Measurements from ENCODE around the gene CCDC136. TPM values are rescaled to one million over a fixed set of nuclear protein-coding genes. Genes with fewer than 3 reads are reported as not detected.

Gene CCDC136
- total RNA-seq, 4 donors from 2014 or later: 0.35 to 35.5 (median 6.1) TPM

DNA sequence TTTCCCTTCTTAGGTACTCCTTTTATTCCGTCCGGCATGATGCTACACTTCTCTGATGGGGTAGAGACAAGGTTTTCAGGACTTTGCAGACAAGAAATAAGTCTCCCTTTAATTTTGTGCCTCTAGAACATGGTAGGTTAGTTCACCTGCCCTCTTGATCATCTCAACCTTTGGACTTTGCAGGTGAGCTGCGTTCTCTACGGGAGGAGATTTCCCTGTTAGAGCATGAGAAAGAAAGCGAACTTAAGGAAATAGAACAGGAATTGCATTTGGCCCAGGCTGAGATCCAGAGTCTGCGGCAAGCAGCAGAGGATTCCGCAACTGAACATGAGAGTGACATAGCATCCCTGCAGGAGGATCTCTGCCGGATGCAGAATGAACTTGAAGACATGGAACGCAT, 9.2 kb downstream of the CCDC136 start:
- TF ChIP-seq, protein P1, sequence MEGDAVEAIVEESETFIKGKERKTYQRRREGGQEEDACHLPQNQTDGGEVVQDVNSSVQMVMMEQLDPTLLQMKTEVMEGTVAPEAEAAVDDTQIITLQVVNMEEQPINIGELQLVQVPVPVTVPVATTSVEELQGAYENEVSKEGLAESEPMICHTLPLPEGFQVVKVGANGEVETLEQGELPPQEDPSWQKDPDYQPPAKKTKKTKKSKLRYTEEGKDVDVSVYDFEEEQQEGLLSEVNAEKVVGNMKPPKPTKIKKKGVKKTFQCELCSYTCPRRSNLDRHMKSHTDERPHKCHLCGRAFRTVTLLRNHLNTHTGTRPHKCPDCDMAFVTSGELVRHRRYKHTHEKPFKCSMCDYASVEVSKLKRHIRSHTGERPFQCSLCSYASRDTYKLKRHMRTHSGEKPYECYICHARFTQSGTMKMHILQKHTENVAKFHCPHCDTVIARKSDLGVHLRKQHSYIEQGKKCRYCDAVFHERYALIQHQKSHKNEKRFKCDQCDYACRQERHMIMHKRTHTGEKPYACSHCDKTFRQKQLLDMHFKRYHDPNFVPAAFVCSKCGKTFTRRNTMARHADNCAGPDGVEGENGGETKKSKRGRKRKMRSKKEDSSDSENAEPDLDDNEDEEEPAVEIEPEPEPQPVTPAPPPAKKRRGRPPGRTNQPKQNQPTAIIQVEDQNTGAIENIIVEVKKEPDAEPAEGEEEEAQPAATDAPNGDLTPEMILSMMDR (IDR thresholded peaks at IDR 0.05): no peak
- no peak for TF ChIP-seq POLR2A (IDR thresholded peaks at IDR 0.05)
- Histone ChIP-seq H3K36me3 (peaks cover 0 to 5% (median 0%) of the 10 kb centered on the region in 3 donors), H3K4me3 (no peak overlapping the region), H3K27me3 (no peaks in the 10 kb centered on the region), H3K27ac (no peak overlapping the region), H3K9me3 (no peaks in the 10 kb centered on the region), H3K4me1 (no peaks in the 10 kb centered on the region)
- DNase-seq: peak in 1 of 3 donors; percentile 71

DNA sequence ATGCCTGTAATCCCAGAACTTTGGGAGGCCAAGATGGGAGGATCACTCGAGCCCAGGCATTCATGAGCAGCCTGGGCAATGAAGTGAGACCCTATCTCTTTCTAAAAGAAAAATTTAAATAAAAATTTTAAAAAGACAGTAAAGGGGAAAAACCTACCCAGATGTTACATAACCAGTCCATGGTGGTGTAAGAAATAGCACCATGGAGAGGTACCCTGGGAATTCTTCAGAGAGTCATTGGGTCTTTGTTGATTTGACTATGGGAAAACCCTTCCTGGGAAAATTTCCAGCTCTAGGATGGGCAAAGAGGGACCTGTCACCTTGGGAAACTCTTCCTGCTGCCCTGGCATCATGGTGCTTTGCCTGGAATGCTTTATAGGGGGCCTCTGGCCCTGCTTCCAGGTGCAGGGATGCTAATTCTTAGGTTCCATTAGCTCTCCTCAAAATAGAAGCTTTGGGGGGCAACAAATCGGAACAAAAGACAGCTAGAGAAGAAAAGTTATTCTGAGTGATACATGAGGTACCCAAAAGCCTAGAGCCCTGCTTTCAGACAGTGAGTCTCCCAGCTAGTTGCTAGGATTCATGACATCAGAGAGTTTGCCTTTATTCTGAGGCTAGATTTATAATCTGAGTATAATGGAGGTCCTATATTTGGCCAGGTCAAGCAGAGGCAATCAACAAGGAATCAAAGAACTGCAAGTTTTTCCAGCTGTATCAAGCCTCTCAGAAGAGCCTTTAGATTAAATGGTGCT, 10.1 kb downstream of the CCDC136 start:
- H3K4me1 ChIP-seq: no peaks in the 10 kb centered on the region
- H3K27me3 ChIP-seq: no peaks in the 10 kb centered on the region
- no peak overlapping the region for H3K4me3 ChIP-seq
- H3K27ac ChIP-seq: no peak overlapping the region
- H3K9me3 ChIP-seq: no peaks in the 10 kb centered on the region
- DNase-seq: no peak
- TF ChIP-seq POLR2A (IDR thresholded peaks at IDR 0.05): no peak
- TF ChIP-seq, protein P1 (IDR thresholded peaks at IDR 0.05): no peak
- H3K36me3 ChIP-seq: peaks cover 0 to 5% (median 0%) of the 10 kb centered on the region in 3 donors

DNA sequence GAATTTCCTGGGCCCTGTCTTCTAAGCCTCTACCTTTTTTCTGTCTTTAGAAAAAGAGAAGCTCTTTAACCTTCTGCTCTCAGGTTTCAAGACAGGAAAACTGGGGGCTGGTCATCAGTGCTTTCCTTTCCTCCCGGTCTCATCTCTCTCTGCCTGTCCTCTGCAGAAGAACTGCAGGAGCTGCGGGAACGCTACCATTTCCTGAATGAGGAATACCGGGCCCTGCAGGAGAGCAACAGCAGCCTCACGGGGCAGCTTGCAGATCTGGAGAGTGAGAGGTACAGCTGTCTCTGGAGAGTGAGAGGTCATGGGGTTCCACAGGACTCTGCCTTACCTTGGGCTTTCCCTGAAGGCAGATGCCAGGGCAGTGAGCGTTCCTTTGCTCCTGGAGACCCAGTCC, 12.7 kb downstream of the CCDC136 start:
- DNase-seq: no peak
- TF ChIP-seq, protein P1 (IDR thresholded peaks at IDR 0.05): no peak
- TF ChIP-seq POLR2A (IDR thresholded peaks at IDR 0.05): no peak
- Histone ChIP-seq H3K27me3 (no peaks in the 10 kb centered on the region), H3K4me3 (no peak overlapping the region), H3K27ac (no peak overlapping the region), H3K9me3 (no peaks in the 10 kb centered on the region), H3K4me1 (no peaks in the 10 kb centered on the region), H3K36me3 (peaks cover 0 to 5% (median 0%) of the 10 kb centered on the region in 3 donors)

DNA sequence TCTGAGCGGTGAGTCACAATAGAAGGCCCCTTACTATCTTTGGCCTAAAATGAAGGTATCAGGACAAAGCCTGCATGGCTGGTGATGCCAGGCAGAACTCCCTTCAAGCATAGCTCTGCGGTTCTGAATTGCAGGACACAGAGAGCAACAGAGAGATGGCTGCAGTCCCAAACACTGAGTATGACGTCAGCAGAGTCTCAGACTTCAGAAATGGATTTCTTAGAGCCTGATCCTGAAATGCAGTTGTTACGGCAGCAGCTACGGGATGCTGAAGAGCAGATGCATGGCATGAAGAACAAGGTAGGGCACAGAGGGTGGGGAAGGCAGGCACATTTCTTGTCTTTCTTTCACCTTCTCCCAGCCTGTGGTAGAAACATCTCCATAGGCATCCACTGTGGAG, 13.5 kb downstream of the CCDC136 start:
- no peaks in the 10 kb centered on the region for H3K9me3 ChIP-seq
- no peak overlapping the region for H3K4me3 ChIP-seq
- DNase-seq: no peak
- no peak for TF ChIP-seq POLR2A (IDR thresholded peaks at IDR 0.05)
- TF ChIP-seq, protein P1 (IDR thresholded peaks at IDR 0.05): no peak
- peaks cover 0 to 5% (median 0%) of the 10 kb centered on the region in 3 donors for H3K36me3 ChIP-seq
- no peaks in the 10 kb centered on the region for H3K27me3 ChIP-seq
- H3K27ac ChIP-seq: no peak overlapping the region
- no peaks in the 10 kb centered on the region for H3K4me1 ChIP-seq

DNA sequence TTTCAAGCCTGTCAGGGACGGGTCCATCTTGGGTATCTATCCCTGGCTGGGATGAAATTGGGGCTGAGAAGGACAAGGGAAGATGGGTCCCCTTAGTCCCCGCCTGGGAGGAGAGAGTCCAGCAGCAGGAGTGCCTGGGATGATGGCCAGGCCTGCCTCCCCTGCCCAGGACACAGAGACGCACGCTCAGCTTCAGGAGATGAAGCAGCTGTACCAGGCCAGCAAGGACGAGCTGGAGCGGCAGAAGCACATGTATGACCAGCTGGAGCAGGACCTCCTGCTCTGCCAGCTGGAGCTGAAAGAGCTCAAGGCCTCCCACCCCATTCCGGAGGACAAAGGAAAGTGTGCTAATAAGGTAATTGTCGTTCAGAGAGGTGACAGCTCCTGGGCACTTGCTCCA, 15.4 kb downstream of the CCDC136 start:
- no peak for TF ChIP-seq POLR2A (IDR thresholded peaks at IDR 0.05)
- TF ChIP-seq, protein P1 (IDR thresholded peaks at IDR 0.05): no peak
- Histone ChIP-seq H3K4me1 (no peaks in the 10 kb centered on the region), H3K4me3 (no peak overlapping the region), H3K27ac (no peak overlapping the region), H3K9me3 (no peaks in the 10 kb centered on the region), H3K36me3 (peaks cover 0 to 5% (median 0%) of the 10 kb centered on the region in 3 donors), H3K27me3 (no peaks in the 10 kb centered on the region)
- DNase-seq: no peak
